CD4-positive, alpha-beta T cell (primary cell): ENCODE data around the gene MYO19. TPM values are rescaled to one million over a fixed set of nuclear protein-coding genes. Genes with fewer than 3 reads are reported as not detected.

ENCODE experiments used
- ATAC-seq: fragments of 200-7000 bp; cut with Tn5 transposase; one replicate; pipeline ENCODE4 v1.10.0; 2022; ENCODE audit warnings: mild to moderate bottlenecking; ENCODE audit not compliant: poor library complexity
- CTCF ChIA-PET: fragments of 350-600 bp; sonication (Branson Sonifier 250); formaldehyde crosslinking; loops from one replicate; lab custom pipeline; 2021; ENCODE audit warnings: antibody characterized with exemption, inconsistent platforms; lab: Charles Lee
- POLR2A ChIA-PET: fragments of 350-600 bp; sonication (Branson Sonifier 250); formaldehyde crosslinking; loops from one replicate; lab custom pipeline; 2021; ENCODE audit warnings: antibody characterized with exemption, inconsistent platforms; lab: Charles Lee
- DNase-seq, 14 experiments: peaks; one replicate each; pipeline ENCODE4 v3.0.0-alpha.2; 2013 to 2020; ENCODE audit warnings: mixed read lengths in 2 of 14
- H3K27ac ChIP-seq, 2 donors: one replicate each; pipeline versions ENCODE4 v1.5.1 to v1.7.0; 2013; ENCODE audit warnings: low read length in 2 of 2, low read depth in 1 of 2, mild to moderate bottlenecking in 1 of 2
- H3K27me3 ChIP-seq, 2 experiments: 1 replicate in 1 of 2; 2 replicates in 1 of 2; pipeline versions ENCODE4 v1.6.1 to v1.7.0; 2013; ENCODE audit warnings: low read length in 2 of 2, control low read depth in 1 of 2, mild to moderate bottlenecking in 1 of 2, moderate library complexity in 1 of 2; ENCODE audit not compliant: insufficient read depth in 2 of 2, control insufficient read depth in 1 of 2
- H3K36me3 ChIP-seq: one replicate; pipeline ENCODE4 v1.6.1; 2013; ENCODE audit warnings: low read length, control low read depth; ENCODE audit not compliant: insufficient read depth
- H3K4me1 ChIP-seq: one replicate; pipeline ENCODE4 v1.6.1; 2013; ENCODE audit warnings: low read length, control low read depth; ENCODE audit not compliant: insufficient read depth
- H3K4me3 ChIP-seq: one replicate; pipeline ENCODE4 v1.5.1; 2013; ENCODE audit warnings: mild to moderate bottlenecking, low read length, moderate library complexity
- H3K9me3 ChIP-seq, 2 experiments: 1 replicate in 1 of 2; 2 replicates in 1 of 2; pipeline versions ENCODE4 v1.6.1 to v1.7.0; 2013; ENCODE audit warnings: low read length in 2 of 2, mild to moderate bottlenecking in 2 of 2, control low read depth in 1 of 2, moderate library complexity in 1 of 2; ENCODE audit not compliant: control insufficient read depth in 1 of 2, insufficient read depth in 1 of 2
- H3K27ac Mint-ChIP-seq: one replicate; pipeline ENCODE4 v1.8.0; 2020; ENCODE audit warnings: mixed read lengths
- H3K27me3 Mint-ChIP-seq: one replicate; pipeline ENCODE4 v1.8.0; 2021; ENCODE audit warnings: mixed read lengths
- H3K36me3 Mint-ChIP-seq: one replicate; pipeline ENCODE4 v1.8.0; 2021; ENCODE audit warnings: low read depth, mixed read lengths
- H3K4me1 Mint-ChIP-seq: one replicate; pipeline ENCODE4 v1.8.0; 2021; ENCODE audit warnings: low read depth, mixed read lengths
- H3K4me3 Mint-ChIP-seq: one replicate; pipeline ENCODE4 v1.8.0; 2020; ENCODE audit warnings: mild to moderate bottlenecking, mixed read lengths
- H3K9me3 Mint-ChIP-seq: one replicate; pipeline ENCODE4 v1.8.0; 2020; ENCODE audit warnings: mixed read lengths
- intact Hi-C, 2 experiments: fragments of 100-400 bp; cut with DNase I in 1 of 2; cut with micrococcal nuclease in 1 of 2; formaldehyde crosslinking; loops; one replicate each; pipeline versions ENCODE4 v1.15.1 to v1.9.0; 2023 to 2025; cut with DNase I, micrococcal nuclease
- total RNA-seq, 174 experiments: library from RNA in 2 of 174; stranded (reverse) in 2 of 174; gene quantifications; one replicate each; pipeline ENCODE4 v1.2.3 and lab custom pipeline; 2021 to 2026
- TF ChIP-seq, protein P1 (sequence below): fragments of 200-600 bp; IDR thresholded peaks from one replicate; pipeline ENCODE4 v1.8.0; 2022; ENCODE audit warnings: antibody characterized with exemption, mild to moderate bottlenecking

The MYO19 gene
- total RNA-seq, 2 experiments from 2014 or later: 64.4 to 70.5 TPM

DNA sequence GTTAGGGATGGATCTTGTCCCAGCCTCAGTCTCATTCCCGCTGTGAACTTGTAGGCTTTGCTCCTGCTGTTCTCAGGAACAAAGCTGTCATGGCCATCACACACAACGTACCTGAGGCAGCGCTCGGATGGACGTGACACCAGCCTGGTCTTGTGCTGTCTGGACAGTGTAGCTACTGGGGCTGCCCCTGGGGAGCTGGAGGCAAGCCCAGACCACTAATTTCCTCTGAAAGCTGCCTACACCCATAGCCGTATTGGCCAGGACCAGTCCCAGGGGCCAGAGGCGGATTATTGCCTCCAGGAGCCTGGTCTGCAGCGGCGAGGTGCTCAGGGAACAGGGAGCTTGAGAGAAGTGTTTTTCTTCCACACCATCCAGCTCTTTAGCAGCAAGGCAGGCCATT is 36.5 kb downstream of the MYO19 start:
- peaks cover 62% of the 10 kb centered on the region for H3K36me3 Mint-ChIP-seq
- Histone ChIP-seq H3K27ac (no peak overlapping the region), H3K9me3 (no peaks in the 10 kb centered on the region), H3K27me3 (no peaks in the 10 kb centered on the region), H3K4me3 (no peak overlapping the region), H3K4me1 (no peaks in the 10 kb centered on the region), H3K36me3 (peaks cover 62% of the 10 kb centered on the region)
- H3K4me1 Mint-ChIP-seq: no peaks in the 10 kb centered on the region
- H3K4me3 Mint-ChIP-seq: no peak overlapping the region
- DNase-seq (no peak), ATAC-seq (no peak)
- TF ChIP-seq, protein P1, sequence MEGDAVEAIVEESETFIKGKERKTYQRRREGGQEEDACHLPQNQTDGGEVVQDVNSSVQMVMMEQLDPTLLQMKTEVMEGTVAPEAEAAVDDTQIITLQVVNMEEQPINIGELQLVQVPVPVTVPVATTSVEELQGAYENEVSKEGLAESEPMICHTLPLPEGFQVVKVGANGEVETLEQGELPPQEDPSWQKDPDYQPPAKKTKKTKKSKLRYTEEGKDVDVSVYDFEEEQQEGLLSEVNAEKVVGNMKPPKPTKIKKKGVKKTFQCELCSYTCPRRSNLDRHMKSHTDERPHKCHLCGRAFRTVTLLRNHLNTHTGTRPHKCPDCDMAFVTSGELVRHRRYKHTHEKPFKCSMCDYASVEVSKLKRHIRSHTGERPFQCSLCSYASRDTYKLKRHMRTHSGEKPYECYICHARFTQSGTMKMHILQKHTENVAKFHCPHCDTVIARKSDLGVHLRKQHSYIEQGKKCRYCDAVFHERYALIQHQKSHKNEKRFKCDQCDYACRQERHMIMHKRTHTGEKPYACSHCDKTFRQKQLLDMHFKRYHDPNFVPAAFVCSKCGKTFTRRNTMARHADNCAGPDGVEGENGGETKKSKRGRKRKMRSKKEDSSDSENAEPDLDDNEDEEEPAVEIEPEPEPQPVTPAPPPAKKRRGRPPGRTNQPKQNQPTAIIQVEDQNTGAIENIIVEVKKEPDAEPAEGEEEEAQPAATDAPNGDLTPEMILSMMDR: no peak
- no peaks in the 10 kb centered on the region for H3K9me3 Mint-ChIP-seq
- H3K27ac Mint-ChIP-seq: no peak overlapping the region
- no peaks in the 10 kb centered on the region for H3K27me3 Mint-ChIP-seq
- intact Hi-C loops: loop anchor here in 1 of 2 experiments (10.0 kb wide), 1 partner anchor 653 kb away; no protein-coding TSS in a partner anchor
- CTCF ChIA-PET: interaction anchor here (2.0 kb wide), 1 partner anchor 15 kb away, joined by 11 read pairs; no protein-coding TSS in a partner anchor
- POLR2A ChIA-PET: interaction anchor here (0.9 to 1.6 kb wide), 2 partner anchors 12 to 37 kb away, joined by 3 to 9 read pairs; partner anchors contain the start of genes MYO19, PIGW and ZNHIT3

DNA sequence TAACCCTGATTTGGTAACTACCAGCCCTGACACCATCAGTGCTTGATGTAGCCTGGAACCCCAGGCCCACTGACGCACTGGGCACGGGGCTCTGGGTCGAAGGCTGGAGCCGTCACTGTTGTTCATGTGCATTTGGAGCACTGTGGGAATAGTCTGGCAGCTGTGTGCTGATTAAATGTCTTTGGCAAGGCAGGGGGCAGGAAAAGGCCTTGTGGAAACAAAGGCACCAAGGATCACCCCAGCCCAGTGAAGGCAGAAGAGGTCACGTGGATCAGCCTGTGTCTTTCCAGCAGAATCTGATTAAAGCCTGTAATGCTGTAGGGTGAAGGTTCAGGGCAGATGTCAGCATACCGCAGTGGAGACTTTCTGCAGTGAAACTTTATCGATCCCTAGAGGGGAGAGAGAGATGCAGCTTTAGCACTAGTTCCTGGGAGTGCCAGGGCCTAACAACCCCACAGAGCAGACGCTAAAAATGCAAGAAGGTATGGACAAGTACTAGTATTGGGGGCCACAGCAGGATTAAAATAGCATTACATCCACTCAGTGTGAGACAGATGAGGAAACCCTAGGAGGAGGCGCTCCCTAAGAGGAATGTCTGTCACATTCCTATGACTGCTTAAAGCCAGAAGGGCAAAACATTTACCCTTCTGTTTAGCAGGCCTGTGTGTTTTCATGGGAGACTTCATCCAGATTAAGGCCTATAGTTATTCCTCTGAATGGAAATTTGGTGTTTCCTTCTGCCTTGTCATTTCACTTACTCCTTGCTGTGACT is 38.5 kb downstream of the MYO19 start:
- Mint-ChIP-seq H3K4me3 (no peak overlapping the region), H3K36me3 (peaks cover 72% of the 10 kb centered on the region), H3K27me3 (no peaks in the 10 kb centered on the region), H3K4me1 (peaks cover 13% of the 10 kb centered on the region), H3K27ac (no peak overlapping the region), H3K9me3 (no peaks in the 10 kb centered on the region)
- H3K4me3 ChIP-seq: no peak overlapping the region
- H3K9me3 ChIP-seq: no peaks in the 10 kb centered on the region
- POLR2A ChIA-PET: interaction anchor here (0.6 kb wide), 1 partner anchor 744 kb away, joined by 4 read pairs; no protein-coding TSS in a partner anchor
- TF ChIP-seq, protein P1: no peak
- intact Hi-C loops: loop anchor here in 1 of 2 experiments (10.0 kb wide), 1 partner anchor 651 kb away; no protein-coding TSS in a partner anchor
- CTCF ChIA-PET: no interaction called here
- H3K4me1 ChIP-seq: peaks cover 2% of the 10 kb centered on the region
- peaks cover 80% of the 10 kb centered on the region for H3K36me3 ChIP-seq
- DNase-seq (no peak), ATAC-seq (no peak)
- H3K27ac ChIP-seq: no peak overlapping the region
- H3K27me3 ChIP-seq: no peaks in the 10 kb centered on the region

DNA sequence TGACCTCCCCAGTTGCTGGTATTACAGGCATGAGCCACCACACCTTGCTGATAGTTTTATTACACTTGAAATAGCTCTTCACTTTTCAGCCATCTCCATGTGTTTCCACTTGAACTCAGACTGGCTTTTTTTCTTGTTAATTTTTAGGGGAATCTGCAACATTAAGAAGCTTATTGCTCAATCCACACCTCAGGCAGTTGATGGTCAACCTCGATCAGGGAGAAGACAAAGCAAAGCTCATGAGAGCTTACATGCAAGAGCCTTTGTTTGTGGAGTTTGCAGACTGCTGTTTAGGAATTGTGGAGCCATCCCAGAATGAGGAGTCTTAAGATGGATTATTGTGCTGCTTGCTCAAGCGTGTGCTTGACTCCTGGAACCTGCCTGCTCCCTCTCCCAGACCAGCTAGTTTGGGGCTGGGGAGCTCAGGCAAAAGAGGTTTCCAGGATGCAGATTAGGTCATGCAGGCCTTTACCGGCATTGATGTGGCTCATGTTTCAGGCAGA is 39.5 kb downstream of the MYO19 start:
- Mint-ChIP-seq H3K4me1 (peaks cover 19% of the 10 kb centered on the region), H3K27ac (no peak overlapping the region), H3K4me3 (no peak overlapping the region), H3K27me3 (no peaks in the 10 kb centered on the region), H3K36me3 (peaks cover 78% of the 10 kb centered on the region), H3K9me3 (no peaks in the 10 kb centered on the region)
- intact Hi-C loops: loop anchor here in 1 of 2 experiments (10.0 kb wide), 1 partner anchor 650 kb away; no protein-coding TSS in a partner anchor
- H3K27ac ChIP-seq: no peak overlapping the region
- H3K36me3 ChIP-seq: peaks cover 82% of the 10 kb centered on the region
- ATAC-seq (no peak), DNase-seq (no peak)
- no peaks in the 10 kb centered on the region for H3K9me3 ChIP-seq
- CTCF ChIA-PET: interaction anchor here (0.7 to 1.0 kb wide), 3 partner anchors 12 to 40 kb away, joined by 3 to 4 read pairs (median 3); partner anchors contain the start of genes MYO19 and PIGW
- POLR2A ChIA-PET: interaction anchor here (1.2 kb wide), 1 partner anchor 9 kb away, joined by 4 read pairs; the partner anchor contains the start of gene ZNHIT3
- no peaks in the 10 kb centered on the region for H3K27me3 ChIP-seq
- H3K4me1 ChIP-seq: peaks cover 8% of the 10 kb centered on the region
- TF ChIP-seq, protein P1: no peak
- no peak overlapping the region for H3K4me3 ChIP-seq
